OCI-LY7 (cell line): ENCODE data around the gene GMEB2. TPM values are rescaled to one million over a fixed set of nuclear protein-coding genes. Genes with fewer than 3 reads are reported as not detected.

Source experiments
- BruUV-seq: library from RNA; stranded (reverse); fragments of 400-500 nt; replicated peaks from 2 replicates; lab custom pipeline; 2021; lab: Mats Ljungman, UMichigan
- CTCF ChIA-PET: fragments of 300-600 bp; sonication (Branson Sonifier 250); formaldehyde crosslinking; loops from one replicate; lab custom pipeline; 2022; ENCODE audit warnings: antibody characterized with exemption; ENCODE audit not compliant: unreplicated experiment; lab: Charles Lee
- POLR2A ChIA-PET: fragments of 300-600 bp; sonication (Branson Sonifier 250); formaldehyde crosslinking; loops from one replicate; lab custom pipeline; 2022; ENCODE audit warnings: antibody characterized with exemption; lab: Charles Lee
- DNase-seq: peaks from one replicate; pipeline ENCODE4 v3.0.0-alpha.2; 2015; ENCODE audit warnings: low spot score
- H2AFZ ChIP-seq: fragments of 200-600 bp; sonication (generic), shearing (Covaris generic); 2 replicates; pipeline ENCODE4 v1.6.1; 2014; ENCODE audit warnings: mild to moderate bottlenecking, antibody characterized with exemption, low read length, moderate library complexity
- H3K27ac ChIP-seq: fragments of 200-600 bp; sonication (generic); 2 replicates; pipeline ENCODE4 v1.5.1; 2014; ENCODE audit warnings: mixed run types, low read depth, mild to moderate bottlenecking, moderate library complexity, low read length, inconsistent platforms; ENCODE audit not compliant: poor library complexity, severe bottlenecking
- H3K36me3 ChIP-seq: fragments of 200-600 bp; sonication (generic); 2 replicates; pipeline ENCODE4 v1.6.1; 2014; ENCODE audit warnings: mild to moderate bottlenecking, antibody characterized with exemption, low read length, moderate library complexity, mixed read lengths; ENCODE audit not compliant: insufficient read depth
- H3K4me1 ChIP-seq: fragments of 200-600 bp; sonication (generic); 2 replicates; pipeline ENCODE4 v1.5.1; 2014; ENCODE audit warnings: mild to moderate bottlenecking, low read length; ENCODE audit not compliant: insufficient read depth, poor library complexity, severe bottlenecking
- H3K4me2 ChIP-seq: fragments of 200-600 bp; sonication (generic); 2 replicates; pipeline ENCODE4 v1.6.1; 2014; ENCODE audit warnings: mild to moderate bottlenecking, low read length
- H3K4me3 ChIP-seq: fragments of 200-600 bp; sonication (generic); 2 replicates; pipeline ENCODE4 v1.5.1; 2014; ENCODE audit warnings: mild to moderate bottlenecking, low read depth, low read length; ENCODE audit not compliant: poor library complexity, severe bottlenecking
- H3K79me2 ChIP-seq: fragments of 200-600 bp; sonication (generic); 2 replicates; pipeline ENCODE4 v1.6.1; 2016; ENCODE audit warnings: low read depth, mild to moderate bottlenecking, low read length, moderate library complexity, mixed read lengths; ENCODE audit not compliant: insufficient read depth
- H3K9me2 ChIP-seq: fragments of 200-600 bp; sonication (generic); 2 replicates; pipeline ENCODE4 v1.6.1; 2016; ENCODE audit warnings: mild to moderate bottlenecking, low read length, mixed read lengths; ENCODE audit not compliant: insufficient read depth
- H3K9me3 ChIP-seq: fragments of 200-600 bp; sonication (generic); 2 replicates; pipeline ENCODE4 v1.6.1; 2014; ENCODE audit warnings: mild to moderate bottlenecking, mixed run types, low read length, mixed read lengths
- H4K20me1 ChIP-seq: fragments of 200-600 bp; sonication (generic); 2 replicates; pipeline ENCODE4 v1.6.1; 2014; ENCODE audit warnings: mild to moderate bottlenecking, antibody characterized with exemption, low read length, moderate library complexity, mixed read lengths; ENCODE audit not compliant: insufficient read depth
- CTCF ChIP-seq: fragments of 200-600 bp; sonication (generic); conservative IDR thresholded peaks from 2 replicates; pipeline ENCODE4 v1.5.1; 2014; ENCODE audit warnings: mild to moderate bottlenecking, antibody characterized with exemption, low read length, moderate library complexity, mixed read lengths
- EZH2phosphoT487 ChIP-seq: fragments of 200-600 bp; sonication (generic); IDR thresholded peaks from 2 replicates; pipeline ENCODE4 v1.6.1; 2018; ENCODE audit warnings: low read depth, borderline replicate concordance, mild to moderate bottlenecking, mixed run types, antibody characterized with exemption, low read length, moderate library complexity, mixed read lengths
- intact Hi-C: fragments of 100-400 bp; cut with micrococcal nuclease; formaldehyde crosslinking; loops from one replicate; pipeline ENCODE4 v1.10.0; 2022; ENCODE audit not compliant: unreplicated experiment
- total RNA-seq, 2 experiments: library from RNA; depleted of rRNA in 1 of 2; stranded (reverse); fragments of >200 nt in 1 of 2; shearing (Covaris generic) in 1 of 2; gene quantifications; 2 replicates each; pipeline ENCODE4 v1.2.3, GENCODE V29; 2014 to 2022

GMEB2 gene
- total RNA-seq, 2 experiments from 2014 or later = 15.6 TPM

- no peaks in the 10 kb centered on the region for H3K79me2 ChIP-seq
- H3K4me2 ChIP-seq = no peak overlapping the region
- peaks cover 6% of the 10 kb centered on the region for H3K4me1 ChIP-seq
- no TSS peak for BruUV-seq
- TF ChIP-seq CTCF = peak; percentile 64
- TF ChIP-seq EZH2phosphoT487 = no peak
- H2AFZ ChIP-seq = no peak overlapping the region
- H3K36me3 ChIP-seq = no peaks in the 10 kb centered on the region
- ChIA-PET CTCF (interaction anchor here (0.6 kb wide), 1 partner anchor 40 kb away, joined by 3 read pairs; no protein-coding TSS in a partner anchor), POLR2A (no interaction called here)
- no peaks in the 10 kb centered on the region for H3K9me2 ChIP-seq
- H3K27ac ChIP-seq = no peak overlapping the region
- no peak overlapping the region for H3K4me3 ChIP-seq
- H3K9me3 ChIP-seq = no peaks in the 10 kb centered on the region
- peak; percentile 38 for DNase-seq
- no peaks in the 10 kb centered on the region for H4K20me1 ChIP-seq
- intact Hi-C loops = loop anchor here (1.0 kb wide), 2 partner anchors 40 to 82 kb away; no protein-coding TSS in a partner anchor
Observed at GRCh38 chr20:63578224-63579016, 48.5 kb downstream of the GMEB2 start.

- no peak overlapping the region for H3K4me2 ChIP-seq
- no TSS peak for BruUV-seq
- no peak overlapping the region for H3K4me3 ChIP-seq
- DNase-seq = no peak
- H3K4me1 ChIP-seq = peaks cover 6% of the 10 kb centered on the region
- H2AFZ ChIP-seq = no peak overlapping the region
- no peak overlapping the region for H3K27ac ChIP-seq
- no peaks in the 10 kb centered on the region for H4K20me1 ChIP-seq
- POLR2A ChIA-PET = no interaction called here
- intact Hi-C loops = no loop called here
- no peak for TF ChIP-seq EZH2phosphoT487
- CTCF ChIA-PET = interaction anchor here (0.6 kb wide), 1 partner anchor 39 kb away, joined by 3 read pairs; no protein-coding TSS in a partner anchor
- no peaks in the 10 kb centered on the region for H3K9me2 ChIP-seq
- H3K9me3 ChIP-seq = no peaks in the 10 kb centered on the region
- H3K36me3 ChIP-seq = no peaks in the 10 kb centered on the region
- no peaks in the 10 kb centered on the region for H3K79me2 ChIP-seq
Observed at GRCh38 chr20:63577317-63577894, 49.5 kb downstream of the GMEB2 start.

- no peak for TF ChIP-seq CTCF
- TF ChIP-seq EZH2phosphoT487 = no peak
- ChIA-PET POLR2A (no interaction called here), CTCF (no interaction called here)
- H3K4me1 ChIP-seq = peaks cover 6% of the 10 kb centered on the region
- DNase-seq = no peak
- H3K4me2 ChIP-seq = no peak overlapping the region
- H4K20me1 ChIP-seq = no peaks in the 10 kb centered on the region
- H3K79me2 ChIP-seq = no peaks in the 10 kb centered on the region
- H3K9me3 ChIP-seq = no peaks in the 10 kb centered on the region
- BruUV-seq = no TSS peak
- H3K27ac ChIP-seq = no peak overlapping the region
- no peaks in the 10 kb centered on the region for H3K36me3 ChIP-seq
- H2AFZ ChIP-seq = no peak overlapping the region
- no peak overlapping the region for H3K4me3 ChIP-seq
- no peaks in the 10 kb centered on the region for H3K9me2 ChIP-seq
- intact Hi-C loops = no loop called here
Observed at GRCh38 chr20:63576311-63576710, 50.6 kb downstream of the GMEB2 start.
